GM19468 (cell line): ENCODE measurements around the gene GPRIN1.

Experiments
- ATAC-seq: cut with Tn5 transposase; IDR thresholded peaks from one replicate; pipeline ENCODE4 v1.9.1; 2021; ENCODE audit warnings: mild to moderate bottlenecking, moderate library complexity, moderate number of reproducible peaks; ENCODE audit not compliant: unreplicated experiment; ENCODE audit errors: extremely low read depth

Gene GPRIN1

DNA sequence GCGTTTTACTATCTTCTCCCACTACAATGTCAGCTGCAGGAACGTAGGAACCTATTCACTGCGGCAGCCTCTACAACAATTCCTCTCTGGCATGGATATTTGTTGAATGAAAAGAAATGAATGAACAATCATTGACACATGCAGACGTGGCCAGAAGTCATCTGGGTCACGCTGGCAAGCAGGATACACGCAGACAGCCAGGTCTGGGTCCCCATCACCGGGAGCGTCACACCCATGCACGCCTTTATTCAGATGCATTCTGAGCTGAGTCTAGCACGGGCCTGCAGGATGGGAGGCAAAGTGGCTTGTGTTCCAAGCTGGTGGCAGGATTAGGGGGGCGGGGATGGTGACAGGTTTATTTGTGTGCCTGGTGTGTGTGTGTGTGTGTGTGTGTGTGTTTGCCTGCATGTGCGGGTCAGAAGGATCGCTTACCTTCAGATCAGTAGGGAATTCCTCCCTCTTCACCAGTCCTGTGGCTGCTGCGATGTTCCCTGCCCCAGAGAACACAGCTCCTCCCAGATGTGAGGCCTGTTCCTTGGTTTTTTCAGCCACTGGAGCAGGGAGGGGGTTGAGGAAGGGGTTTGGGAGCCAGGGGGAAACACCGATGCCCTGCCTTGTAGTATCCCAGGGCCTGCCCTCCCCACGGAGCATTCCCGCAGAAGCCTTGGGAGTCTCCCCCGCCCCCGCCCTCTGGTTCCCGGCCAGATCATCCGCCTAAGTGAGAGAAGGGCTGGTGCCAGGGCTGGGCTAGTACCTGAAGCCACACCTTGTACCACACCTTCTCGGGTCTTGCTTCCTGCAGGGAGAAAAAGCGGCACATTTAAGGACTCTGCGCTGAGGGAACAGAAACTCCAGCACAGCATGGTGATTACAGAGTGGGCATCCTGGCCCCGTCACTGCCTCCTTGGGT lies 16.3 kb upstream of the GPRIN1 start:
- no peak for ATAC-seq

DNA sequence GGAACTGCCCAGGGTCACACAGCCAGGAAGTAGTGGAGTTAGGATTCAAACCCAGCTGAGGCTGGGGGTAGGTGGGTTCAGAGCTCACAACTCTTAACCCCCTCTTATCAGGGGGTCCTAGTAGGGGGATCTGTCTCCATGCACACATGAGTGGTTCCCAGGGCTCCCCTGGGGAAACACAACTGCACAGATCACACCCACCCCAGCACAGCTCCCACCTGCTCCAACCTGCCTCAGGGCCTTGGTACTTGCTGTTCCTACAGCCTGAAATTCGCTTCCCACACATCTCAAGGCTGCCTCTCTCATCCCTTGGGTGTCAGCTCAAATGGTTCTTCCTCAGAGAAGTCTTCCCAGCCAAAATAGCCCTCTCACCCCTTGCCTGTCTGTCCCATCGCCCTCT lies 15.6 kb upstream of the GPRIN1 start:
- ATAC-seq, result no peak

DNA sequence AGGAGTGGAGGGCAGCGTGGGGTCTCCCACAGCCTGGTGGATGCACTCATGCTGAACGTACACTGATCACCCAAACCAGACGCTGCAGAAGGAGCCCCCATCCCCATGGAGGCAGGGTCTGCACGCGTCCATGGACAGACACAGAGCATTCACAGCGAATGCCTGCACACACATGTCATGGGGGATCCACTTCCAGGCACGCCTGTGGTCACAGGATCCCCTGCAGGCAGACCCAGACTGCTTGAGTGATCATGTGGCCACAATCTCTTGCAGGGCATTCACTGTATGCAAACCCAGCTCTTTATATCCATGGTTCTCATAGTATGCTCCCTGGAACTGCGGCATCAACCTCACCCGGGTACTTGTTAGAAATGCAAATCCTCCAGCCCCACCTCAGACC lies 15.0 kb upstream of the GPRIN1 start:
- ATAC-seq, result no peak

DNA sequence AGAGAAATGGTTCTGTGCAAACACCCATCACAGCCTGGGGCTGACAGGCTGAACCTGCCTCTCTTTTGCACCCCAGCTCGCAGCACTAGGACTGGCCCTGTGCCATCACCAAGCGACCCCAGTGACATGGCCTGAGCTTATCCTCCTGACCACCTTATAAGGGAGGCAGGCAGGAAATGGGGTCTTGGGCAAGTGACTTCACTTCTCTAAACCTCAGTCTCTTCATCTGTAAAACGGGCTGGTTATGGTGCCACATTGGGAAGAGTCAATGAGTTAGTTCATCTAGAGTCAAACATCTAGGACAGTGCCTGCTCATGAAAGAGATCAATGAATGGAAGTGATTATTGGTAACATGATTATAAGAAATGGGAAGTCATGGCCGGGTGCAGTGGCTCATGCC lies 14.2 kb upstream of the GPRIN1 start:
- ATAC-seq, result no peak

DNA sequence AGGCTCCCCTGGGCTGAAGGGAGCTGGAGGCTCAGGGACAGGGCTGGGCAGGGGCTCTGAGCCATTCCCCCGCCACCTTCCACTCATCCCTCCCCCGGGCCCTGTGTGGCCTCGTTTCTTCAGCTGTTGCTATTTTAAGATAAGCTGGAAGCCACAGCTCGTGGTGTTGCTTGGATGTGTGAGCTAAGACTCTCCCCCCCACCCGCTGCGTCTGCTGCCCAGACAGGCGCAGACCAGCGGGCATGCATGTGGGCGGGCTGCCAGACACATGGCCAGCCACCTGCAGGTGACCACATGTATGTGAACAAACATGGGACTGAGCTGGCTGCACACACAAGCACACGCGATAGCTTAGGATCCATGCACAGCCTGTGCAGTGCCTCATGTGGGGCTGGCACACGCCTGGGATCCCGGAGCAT lies 11.7 kb upstream of the GPRIN1 start:
- ATAC-seq, result no peak

DNA sequence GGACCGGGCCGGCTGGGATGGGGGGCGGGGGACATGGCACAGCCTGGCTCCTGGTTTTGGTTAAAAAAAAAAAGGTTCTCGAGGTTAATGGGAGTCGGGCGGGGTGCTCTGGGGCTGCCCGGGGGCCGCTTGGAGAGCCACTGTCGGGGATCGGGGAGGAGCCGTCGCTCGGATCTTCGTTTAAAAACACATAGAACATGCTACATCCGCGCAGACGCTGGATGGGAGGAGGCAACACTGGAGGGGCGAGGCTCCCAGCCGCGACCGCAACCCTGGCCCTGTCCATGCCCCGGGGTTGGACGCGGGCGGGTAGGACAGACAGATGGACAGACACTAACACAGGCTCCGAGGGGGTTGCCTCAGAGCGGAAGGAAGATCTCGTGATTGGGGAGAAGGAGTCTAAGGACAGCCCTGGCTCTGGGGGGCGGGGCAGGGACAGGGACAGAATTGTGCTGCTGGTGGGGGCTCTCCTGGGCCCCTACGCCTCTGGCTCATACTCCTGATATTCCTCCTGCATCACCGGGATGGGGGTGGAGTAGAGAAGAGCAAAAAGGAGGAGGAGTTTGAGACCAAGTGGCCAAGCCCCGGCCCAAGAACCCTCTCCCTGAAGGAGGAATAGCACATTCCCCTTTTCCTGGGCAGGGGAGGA lies 10.5 kb upstream of the GPRIN1 start:
- ATAC-seq, result no peak

DNA sequence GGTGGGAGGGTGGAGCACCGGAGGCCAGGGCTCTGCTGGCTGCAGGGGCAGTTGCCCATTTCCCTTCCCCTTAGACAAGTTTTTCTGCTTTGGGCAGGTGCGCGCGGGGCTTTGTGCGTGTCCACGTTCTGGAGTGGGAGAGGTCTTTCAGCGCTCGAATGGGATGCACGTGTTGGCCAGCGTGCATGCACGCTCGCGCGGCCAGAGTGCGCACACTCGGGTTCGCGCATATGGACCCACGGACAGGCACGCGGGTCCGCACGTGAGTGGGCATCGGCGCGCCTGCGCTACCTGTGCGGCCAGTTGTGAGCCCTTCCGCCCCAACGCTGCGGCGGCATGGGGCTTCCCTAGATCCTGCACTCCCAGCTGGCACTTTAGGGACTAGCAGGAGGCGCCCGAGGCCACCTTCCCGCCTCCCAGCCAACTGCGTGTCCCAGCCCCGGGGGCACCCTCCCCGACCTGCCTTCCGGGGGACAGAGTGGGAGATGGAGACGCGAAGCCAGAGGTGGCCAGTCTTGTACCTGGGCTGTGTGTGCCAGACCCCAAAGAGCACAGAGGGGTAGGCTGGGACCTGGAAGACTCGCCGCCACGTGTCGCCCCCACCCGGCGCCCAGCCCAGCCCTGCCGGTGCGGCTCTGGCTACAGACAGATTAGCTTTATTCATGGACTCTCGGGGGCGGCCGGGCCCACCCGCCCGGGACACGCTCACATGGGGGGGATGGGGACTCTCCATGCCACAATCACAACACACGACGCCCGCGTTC lies 9.8 kb upstream of the GPRIN1 start:
- ATAC-seq, result no peak

DNA sequence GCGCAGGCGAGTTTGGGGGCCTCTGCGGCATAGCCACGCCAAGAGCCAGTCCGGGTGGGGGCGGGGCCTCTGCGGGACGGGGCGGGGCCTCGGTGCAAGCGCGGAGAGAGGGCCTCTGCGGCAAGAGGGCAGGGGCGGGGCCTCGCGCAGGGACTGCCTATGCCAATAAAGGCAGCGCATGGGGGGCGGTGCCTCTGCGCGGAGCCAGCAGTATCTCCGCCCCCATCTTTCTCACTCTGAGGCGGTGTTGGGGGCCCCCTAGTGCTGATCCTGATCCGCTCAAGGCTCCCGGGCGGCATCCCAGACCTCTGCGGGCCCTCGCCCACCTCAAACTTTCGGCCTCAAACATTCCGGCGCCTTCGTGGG lies 9.2 kb upstream of the GPRIN1 start:
- no peak for ATAC-seq

DNA sequence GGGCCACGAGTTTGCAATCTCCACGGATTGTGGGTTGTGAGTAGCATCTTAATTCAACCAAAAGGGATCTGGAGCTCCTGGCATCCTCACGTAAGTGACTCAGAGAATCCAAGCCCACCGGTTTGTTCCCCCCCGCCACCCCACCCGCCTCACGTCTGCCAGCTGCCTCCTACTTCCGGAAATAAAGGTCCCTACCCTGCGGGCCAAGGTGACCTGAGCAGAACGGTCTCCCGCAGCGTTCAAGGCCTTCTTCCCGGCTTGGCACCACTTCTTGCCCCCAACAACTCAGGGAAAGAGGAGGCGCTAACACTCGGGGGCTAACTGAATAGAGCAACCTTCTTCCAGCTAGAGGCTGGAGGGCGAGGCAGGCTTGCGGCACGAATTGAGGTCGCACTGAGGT lies 8.8 kb upstream of the GPRIN1 start:
- ATAC-seq, result no peak

DNA sequence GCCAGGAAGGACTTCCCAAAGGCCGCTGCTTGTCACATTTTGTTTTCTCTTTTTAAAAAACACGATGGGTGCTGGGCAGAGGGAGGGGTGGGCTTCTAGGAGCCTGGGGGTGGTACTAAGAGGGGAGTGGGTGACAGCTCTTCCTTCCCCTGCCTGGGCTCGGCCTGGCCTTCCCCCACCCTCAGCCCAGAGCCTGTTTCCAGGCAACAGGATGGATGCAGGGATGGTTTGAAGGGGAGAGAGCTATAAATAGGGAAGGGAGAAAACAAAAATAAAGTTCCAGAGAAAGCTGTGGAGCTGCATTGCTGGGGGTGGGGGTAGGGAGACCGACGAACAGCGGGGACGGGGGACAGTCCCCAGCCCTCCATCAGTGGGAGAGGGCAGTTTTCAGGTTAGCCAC lies 6.6 kb upstream of the GPRIN1 start:
- ATAC-seq, result no peak

DNA sequence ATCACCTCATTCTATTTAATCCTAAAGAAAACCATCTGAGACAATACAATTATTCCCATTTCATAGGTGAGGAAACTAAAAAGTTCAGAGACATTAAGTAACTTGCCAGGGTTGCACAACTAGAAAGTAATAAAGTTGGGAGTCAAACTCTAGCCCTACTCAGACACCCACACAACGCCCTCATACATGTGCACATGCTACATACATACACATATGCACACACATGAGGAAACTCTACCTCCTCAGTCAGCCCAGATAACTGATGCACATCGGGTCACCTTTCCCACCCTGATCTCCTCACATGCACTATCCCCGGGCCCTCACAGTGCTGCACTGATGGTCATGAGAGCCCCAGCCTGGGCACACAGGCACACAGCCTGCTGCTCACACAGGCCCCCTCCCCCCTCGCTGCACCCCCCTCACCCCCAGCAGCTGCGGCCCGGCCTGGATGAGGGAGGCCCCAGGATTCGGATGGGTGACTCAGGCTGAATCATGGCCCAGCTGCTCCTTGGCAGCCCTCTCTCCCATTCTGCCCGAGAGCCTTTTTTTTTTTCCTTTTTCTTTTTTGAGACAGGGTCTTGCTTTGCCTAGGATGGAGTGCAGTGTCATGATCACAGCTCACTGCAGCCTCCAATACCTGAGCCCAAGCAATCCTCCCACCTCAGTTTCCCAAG lies 5.0 kb upstream of the GPRIN1 start:
- ATAC-seq, result no peak

DNA sequence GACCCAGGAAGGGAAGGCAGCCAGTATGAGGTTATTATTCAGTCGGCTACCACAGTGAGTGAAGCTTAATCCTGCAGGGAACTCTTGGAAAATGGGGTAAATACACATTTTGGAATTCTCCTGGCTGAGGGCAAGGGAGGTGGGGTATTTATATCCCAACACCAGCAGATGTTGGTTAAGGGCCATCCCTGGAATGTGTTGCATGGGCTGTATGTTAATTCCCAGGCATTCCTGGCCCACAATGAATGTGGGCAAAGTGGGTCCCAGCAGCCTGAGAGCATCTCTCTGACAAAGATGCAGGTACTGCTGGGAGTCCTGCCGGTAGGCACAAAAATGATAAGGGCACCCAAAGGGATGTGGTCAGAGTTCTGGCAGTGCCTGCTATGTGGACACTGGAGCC lies 2.9 kb upstream of the GPRIN1 start:
- ATAC-seq, result no peak

DNA sequence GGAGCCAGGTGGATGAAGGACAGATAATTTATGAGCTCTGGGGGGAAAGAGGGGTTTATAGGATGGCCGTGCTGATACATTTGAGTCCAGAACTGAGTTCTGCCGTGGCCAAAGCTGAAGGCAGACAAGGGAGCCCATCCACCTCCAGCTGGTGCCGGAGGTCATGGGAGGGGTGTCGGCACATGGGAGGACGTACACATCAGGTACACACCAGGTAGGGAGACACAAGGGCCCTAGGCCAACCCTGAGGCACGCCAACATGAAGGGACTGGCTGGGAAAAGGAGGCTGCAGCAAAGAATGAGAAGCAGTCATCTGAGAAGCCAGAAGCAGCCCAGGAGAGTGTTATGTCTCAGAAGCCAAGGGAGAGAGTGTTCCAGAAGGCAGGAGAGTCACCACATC lies 2.1 kb upstream of the GPRIN1 start:
- ATAC-seq, result no peak

DNA sequence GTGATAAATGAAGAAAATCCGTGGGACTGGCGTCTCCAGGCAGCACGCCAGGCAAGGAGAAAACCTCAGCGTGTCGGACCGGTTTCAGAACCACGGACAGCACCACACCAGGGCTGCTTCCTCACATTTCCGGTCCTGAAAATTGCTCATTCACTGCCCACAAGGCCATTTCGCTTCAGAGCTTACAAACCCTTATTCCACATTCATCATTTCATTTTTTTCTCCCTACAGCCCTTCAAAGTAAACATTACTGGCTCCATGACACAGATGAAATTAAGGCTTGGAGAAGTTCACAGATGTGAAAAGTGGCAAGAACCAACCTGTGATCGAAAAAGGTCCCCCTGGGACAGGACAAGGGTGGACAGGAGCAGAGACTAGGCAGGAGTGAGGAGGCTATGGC lies 1.5 kb upstream of the GPRIN1 start:
- no peak for ATAC-seq

DNA sequence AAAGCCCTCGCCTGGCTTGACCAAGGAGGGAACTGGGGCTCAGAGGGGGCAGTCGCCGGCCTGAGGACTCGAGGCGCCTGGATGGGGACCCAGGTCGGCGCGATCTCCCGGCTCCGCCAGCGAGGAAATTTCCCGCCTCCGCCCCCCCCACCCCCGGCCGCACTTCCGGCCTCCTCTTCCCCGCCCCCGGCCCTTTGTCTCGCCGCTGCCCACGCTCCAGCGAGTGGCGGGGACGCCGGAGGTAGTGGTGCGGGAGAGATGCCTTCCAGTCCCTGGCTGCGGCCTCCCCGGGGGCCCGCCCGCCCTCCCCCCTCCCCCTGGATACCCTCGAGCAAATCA lies 448 bp upstream of the GPRIN1 start:
- ATAC-seq, result no peak

DNA sequence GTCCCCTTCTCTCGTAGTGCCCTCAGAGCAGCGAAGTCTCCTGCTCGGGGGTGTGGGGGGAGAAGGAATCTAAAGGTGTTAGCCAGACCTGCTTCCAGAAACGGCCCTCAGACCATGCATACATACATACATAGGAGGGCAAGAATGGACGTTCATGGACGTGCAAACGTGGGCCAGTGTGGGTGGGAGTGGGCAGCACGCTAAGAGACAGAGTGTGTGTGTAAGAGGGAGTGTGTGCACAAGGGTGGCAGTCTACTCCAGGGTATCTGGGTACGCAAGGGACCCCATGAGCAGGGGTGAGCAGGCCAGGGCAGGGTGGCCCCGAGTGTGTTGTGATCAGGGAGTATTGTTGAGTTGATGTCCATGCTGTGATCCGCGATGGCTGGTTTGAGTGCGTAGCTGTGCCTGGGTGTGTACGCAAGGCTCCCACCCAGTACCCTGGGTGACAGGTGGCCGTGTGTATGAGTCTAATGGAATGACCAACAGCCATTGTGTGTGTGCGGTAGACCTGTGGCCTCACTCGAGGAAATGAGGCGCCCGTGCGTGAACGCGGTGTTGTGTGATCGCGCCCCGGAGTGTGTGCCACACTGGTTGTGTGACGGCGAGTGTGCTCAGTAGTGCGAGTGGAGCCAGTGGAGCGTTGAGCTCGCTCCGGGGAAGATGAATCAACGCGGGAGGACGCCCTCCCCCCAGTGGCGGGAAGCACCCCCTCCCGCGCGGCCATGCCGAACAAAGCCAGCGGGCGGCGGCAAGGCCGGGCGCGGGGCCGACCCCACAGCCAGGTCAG lies 826 bp downstream of the GPRIN1 start:
- no peak for ATAC-seq

DNA sequence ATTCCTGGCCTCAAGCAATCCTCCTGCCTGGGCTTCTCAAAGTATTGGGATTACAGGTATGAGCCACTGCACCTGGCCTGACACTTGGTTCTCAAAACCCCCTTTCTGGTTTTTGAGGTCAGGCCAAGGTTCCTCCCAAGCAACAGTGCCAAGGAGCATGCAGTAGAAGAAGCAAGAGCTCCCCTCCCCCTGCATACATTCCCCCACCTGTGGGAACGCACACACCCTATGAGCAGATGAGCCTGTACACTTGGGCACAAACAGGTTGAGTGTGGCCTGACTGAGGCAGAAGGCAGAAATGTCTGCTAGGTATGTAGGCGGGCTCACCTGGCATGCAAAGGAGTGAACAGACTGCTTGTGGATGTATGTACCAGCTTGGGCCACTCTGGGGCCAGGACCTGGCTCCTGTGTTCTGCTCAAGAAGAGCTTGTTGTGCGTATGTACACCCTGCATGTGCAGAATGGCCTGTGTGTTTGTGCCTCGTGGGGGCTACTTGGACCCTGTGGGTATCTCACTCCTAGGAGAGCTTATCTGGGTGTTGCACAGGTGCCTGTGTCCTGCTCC lies 1.7 kb downstream of the GPRIN1 start:
- no peak for ATAC-seq

DNA sequence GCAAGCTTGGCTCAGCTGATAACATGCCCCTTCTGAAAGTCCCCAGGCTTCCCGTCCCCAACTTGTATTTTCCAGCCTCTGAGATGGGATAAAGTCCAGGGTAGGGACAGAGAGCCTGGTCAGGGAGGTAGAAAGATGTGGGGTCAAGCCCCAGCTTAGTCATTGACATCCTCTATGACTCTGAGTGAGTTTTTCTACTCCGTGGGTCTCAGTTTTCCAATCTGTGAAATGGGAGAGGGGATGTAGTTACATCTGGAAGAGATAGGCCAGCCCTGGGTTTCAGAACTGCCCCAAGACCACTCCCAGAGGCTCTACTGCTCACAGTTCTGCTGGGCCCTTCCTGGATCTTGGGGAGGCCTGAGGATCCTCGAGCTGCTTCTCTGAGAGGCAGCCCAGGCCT lies 3.1 kb downstream of the GPRIN1 start:
- no peak for ATAC-seq

DNA sequence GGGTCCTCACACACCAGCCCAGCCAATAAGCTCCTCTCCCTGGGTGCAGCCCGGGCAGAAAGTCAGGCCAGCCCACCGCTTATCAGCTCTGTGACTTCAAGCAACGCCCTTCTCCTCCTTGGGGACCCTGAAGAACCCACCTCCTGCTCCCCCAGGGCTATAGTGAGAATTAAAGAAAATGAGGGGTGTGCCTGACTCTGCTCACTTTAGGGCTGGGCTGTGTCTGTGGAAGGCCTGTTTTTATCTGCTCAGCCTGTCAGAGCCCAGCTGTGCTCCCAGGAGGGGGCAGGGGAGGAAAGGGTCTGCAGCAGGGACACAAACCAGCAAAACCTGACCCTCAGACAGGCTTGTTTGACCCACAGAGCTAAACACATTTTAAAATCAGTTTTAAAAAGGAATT lies 3.9 kb downstream of the GPRIN1 start:
- no peak for ATAC-seq

DNA sequence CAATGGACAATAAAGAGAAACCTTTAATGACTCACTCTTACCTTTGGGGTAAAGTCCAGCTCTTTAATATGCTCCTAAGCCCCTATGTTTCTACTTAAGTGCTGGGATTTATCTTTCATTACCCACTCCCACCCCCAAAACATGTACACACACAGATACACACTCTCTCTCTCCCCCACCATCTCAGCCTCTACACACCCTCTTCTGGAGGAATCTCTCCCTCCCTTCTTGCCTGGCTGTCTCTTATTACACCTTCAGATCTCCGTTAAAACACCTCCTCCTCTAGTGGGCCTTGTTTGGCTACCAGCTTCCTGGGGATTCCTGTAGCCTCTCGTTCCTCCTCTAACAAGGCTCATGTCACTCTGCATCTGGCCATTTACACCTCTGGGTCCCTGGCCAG lies 6.9 kb downstream of the GPRIN1 start:
- ATAC-seq, result no peak
